NCI-H2081 treated with DMSO at 0.1 percent for 48 hours (cell line): ENCODE data around the gene SPDYE16.
"Not testable (repeated sequence)": the region's sequence is repeated elsewhere in the genome, so short reads cannot be mapped to it uniquely, and the experiment has no call there.

ENCODE experiments used
- DNase-seq: peaks from one replicate; lab custom pipeline; 2025; lab: John Stamatoyannopoulos, UW

SPDYE16 gene

GRCh38 chr7:76543197-76543596 lies at the start of gene SPDYE16:
SPDYE16 (minus strand) TSS chr7:76543297; CDS start chr7:76541459, 1,838 bp downstream.
- DNase-seq = not testable (repeated sequence)

GRCh38 chr7:76592694-76593093 lies 49.6 kb upstream of the SPDYE16 start:
- not testable (repeated sequence) for DNase-seq

GRCh38 chr7:76591602-76592304 lies 48.7 kb upstream of the SPDYE16 start:
- DNase-seq = not testable (repeated sequence)

GRCh38 chr7:76591033-76591432 lies 47.9 kb upstream of the SPDYE16 start:
- DNase-seq = not testable (repeated sequence)

GRCh38 chr7:76588586-76588985 lies 45.5 kb upstream of the SPDYE16 start:
- not testable (repeated sequence) for DNase-seq

GRCh38 chr7:76586585-76587315 lies 43.7 kb upstream of the SPDYE16 start:
- not testable (repeated sequence) for DNase-seq

- not testable (repeated sequence) for DNase-seq
These were observed 40.7 kb upstream of the SPDYE16 start for GRCh38 chr7:76583636-76584281.

- not testable (repeated sequence) for DNase-seq
These were observed 39.9 kb upstream of the SPDYE16 start for GRCh38 chr7:76582848-76583631.

GRCh38 chr7:76575919-76576655 lies 33.0 kb upstream of the SPDYE16 start:
- DNase-seq = not testable (repeated sequence)

- DNase-seq = not testable (repeated sequence)
These were observed 32.3 kb upstream of the SPDYE16 start for GRCh38 chr7:76575431-76575830.

- not testable (repeated sequence) for DNase-seq
These were observed 29.2 kb upstream of the SPDYE16 start for GRCh38 chr7:76572296-76572695.

GRCh38 chr7:76570324-76570775 lies 27.3 kb upstream of the SPDYE16 start:
- DNase-seq = not testable (repeated sequence)

- DNase-seq = peak; percentile 25
These were observed 25.6 kb upstream of the SPDYE16 start for GRCh38 chr7:76568742-76569141.

- DNase-seq = not testable (repeated sequence)
These were observed 24.7 kb upstream of the SPDYE16 start for GRCh38 chr7:76567753-76568152.

- not testable (repeated sequence) for DNase-seq
These were observed 24.2 kb upstream of the SPDYE16 start for GRCh38 chr7:76567311-76567710.

- DNase-seq = not testable (repeated sequence)
These were observed 21.9 kb upstream of the SPDYE16 start for GRCh38 chr7:76565001-76565400.

GRCh38 chr7:76561342-76561741 lies 18.2 kb upstream of the SPDYE16 start:
- not testable (repeated sequence) for DNase-seq

- not testable (repeated sequence) for DNase-seq
These were observed 17.1 kb upstream of the SPDYE16 start for GRCh38 chr7:76560157-76560556.

- not testable (repeated sequence) for DNase-seq
These were observed 16.6 kb upstream of the SPDYE16 start for GRCh38 chr7:76559685-76560084.

GRCh38 chr7:76551992-76552391 lies 8.9 kb upstream of the SPDYE16 start:
- DNase-seq = not testable (repeated sequence)

- DNase-seq = not testable (repeated sequence)
These were observed 6.8 kb upstream of the SPDYE16 start for GRCh38 chr7:76549855-76550248.
